Transverse colon (tissue), 4 donors: ENCODE measurements around the gene PPP3R2. TPM values are rescaled to one million over a fixed set of nuclear protein-coding genes. Genes with fewer than 3 reads are reported as not detected.

ENCODE experiments used
- DNase-seq: peaks from one replicate; pipeline ENCODE4 v3.0.0-alpha.2; 2019
- H3K27ac ChIP-seq, 4 donors: fragments of 200-600 bp; sonication (generic); 2 replicates each; pipeline ENCODE4 v1.5.1; 2016 to 2018; ENCODE audit warnings: inconsistent platforms in 4 of 4
- H3K27me3 ChIP-seq: fragments of 200-600 bp; sonication (generic); 2 replicates; pipeline ENCODE4 v1.5.1; 2017; ENCODE audit warnings: inconsistent platforms
- H3K36me3 ChIP-seq, 4 donors: fragments of 200-600 bp; sonication (generic); 2 replicates each; pipeline ENCODE4 v1.5.1; 2017 to 2019; ENCODE audit warnings: inconsistent platforms in 4 of 4
- H3K4me1 ChIP-seq, 4 donors: fragments of 200-600 bp; sonication (generic); 2 replicates each; pipeline ENCODE4 v1.5.1; 2017 to 2020; ENCODE audit warnings: inconsistent platforms in 4 of 4
- H3K4me3 ChIP-seq, 4 donors: fragments of 200-600 bp; sonication (generic); 1 replicate in 1 of 4; 2 replicates in 3 of 4; pipeline versions ENCODE4 v1.5.1 to v1.6.1; 2017 to 2019; ENCODE audit warnings: inconsistent platforms in 4 of 4
- H3K9me3 ChIP-seq, 2 donors: fragments of 200-600 bp; sonication (generic); 2 replicates each; pipeline ENCODE4 v1.5.1; 2017 to 2019; ENCODE audit warnings: inconsistent platforms in 2 of 2
- EP300 ChIP-seq: sonication (generic); formaldehyde crosslinking; IDR thresholded peaks from one replicate; pipeline ENCODE4 v1.6.1; 2017; ENCODE audit warnings: antibody characterized with exemption, low read depth
- POLR2A ChIP-seq: fragments of 450-650 bp; IDR thresholded peaks from one replicate; pipeline ENCODE4 v1.6.1; 2016; ENCODE audit warnings: antibody characterized with exemption, mild to moderate bottlenecking, moderate library complexity
- POLR2AphosphoS5 ChIP-seq, 3 donors: sonication (generic); formaldehyde crosslinking; IDR thresholded peaks; one replicate each; pipeline ENCODE4 v1.6.1; 2016; ENCODE audit warnings: antibody characterized with exemption in 3 of 3
- WGBS, 2 donors: methylation state at CpG; one replicate each; pipeline ENCODE4 v1.1.5; 2018; ENCODE audit warnings: low coverage in 1 of 2; 5-methylcytosine and 5-hydroxymethylcytosine counted together
- in situ Hi-C, 4 donors: fragments of 200-750 bp; cut with MboI; loops; one replicate each; pipeline versions ENCODE4 v1.15.0 to v1.15.1; 2017; ENCODE audit warnings: low sequenced_read_pairs in 3 of 4, low pct_ligation_motif_present in 1 of 4, low pct_unique_long_range_greater_than_20kb in 1 of 4
- intact Hi-C: fragments of 100-400 bp; cut with DNase I; formaldehyde crosslinking; loops from one replicate; pipeline ENCODE4 v1.15.1; 2023; ENCODE audit warnings: low total_unique reads
- total RNA-seq, 4 donors: library from RNA; depleted of rRNA; stranded (reverse); fragments of >200 nt; gene quantifications; one replicate each; pipeline ENCODE4 v1.1.0, GENCODE V29; 2016
- TF ChIP-seq, protein P1 (sequence below), 5 experiments: fragments of 200-600 bp in 3 of 5; fragments of 450-650 bp in 2 of 5; sonication (generic) in 3 of 5; IDR thresholded peaks; 1 replicate in 2 of 5; 2 replicates in 3 of 5; pipeline ENCODE4 v1.5.1; 2016 to 2017; ENCODE audit warnings: antibody characterized with exemption in 5 of 5, inconsistent platforms in 3 of 5, mild to moderate bottlenecking in 2 of 5, moderate library complexity in 1 of 5

Gene PPP3R2
- total RNA-seq, 4 donors from 2014 or later, result not detected

DNA sequence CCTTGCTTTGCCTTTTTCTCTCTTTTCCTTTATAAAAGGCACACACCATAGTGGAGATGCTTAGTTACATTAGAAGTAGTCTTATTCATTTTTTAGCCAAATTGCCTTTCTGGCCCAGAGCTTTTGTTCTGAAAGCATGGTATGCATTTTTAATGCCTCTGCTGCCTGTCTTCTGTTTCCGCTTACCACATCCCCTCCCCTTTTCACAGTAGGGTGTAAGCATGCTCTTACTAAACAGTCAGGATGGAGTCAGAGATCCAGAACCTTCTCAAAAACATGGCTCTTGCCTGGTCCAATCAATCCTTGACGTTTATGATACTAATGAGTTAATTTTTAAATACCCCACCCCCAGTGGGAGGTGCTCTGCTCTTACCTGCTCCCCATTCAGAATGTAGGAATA is 22.5 kb downstream of the PPP3R2 start:
- no peaks in the 10 kb centered on the region for H3K27me3 ChIP-seq
- no peaks in the 10 kb centered on the region for H3K36me3 ChIP-seq
- no peaks in the 10 kb centered on the region for H3K9me3 ChIP-seq
- DNase-seq, result no peak
- WGBS, 2 donors, result 40 to 81% methylated on average over 2 of the region's 2 CpGs
- no peaks in the 10 kb centered on the region for H3K4me1 ChIP-seq
- intact Hi-C loops (no loop called here), in situ Hi-C loops (no loop called here)
- TF ChIP-seq, protein P1, sequence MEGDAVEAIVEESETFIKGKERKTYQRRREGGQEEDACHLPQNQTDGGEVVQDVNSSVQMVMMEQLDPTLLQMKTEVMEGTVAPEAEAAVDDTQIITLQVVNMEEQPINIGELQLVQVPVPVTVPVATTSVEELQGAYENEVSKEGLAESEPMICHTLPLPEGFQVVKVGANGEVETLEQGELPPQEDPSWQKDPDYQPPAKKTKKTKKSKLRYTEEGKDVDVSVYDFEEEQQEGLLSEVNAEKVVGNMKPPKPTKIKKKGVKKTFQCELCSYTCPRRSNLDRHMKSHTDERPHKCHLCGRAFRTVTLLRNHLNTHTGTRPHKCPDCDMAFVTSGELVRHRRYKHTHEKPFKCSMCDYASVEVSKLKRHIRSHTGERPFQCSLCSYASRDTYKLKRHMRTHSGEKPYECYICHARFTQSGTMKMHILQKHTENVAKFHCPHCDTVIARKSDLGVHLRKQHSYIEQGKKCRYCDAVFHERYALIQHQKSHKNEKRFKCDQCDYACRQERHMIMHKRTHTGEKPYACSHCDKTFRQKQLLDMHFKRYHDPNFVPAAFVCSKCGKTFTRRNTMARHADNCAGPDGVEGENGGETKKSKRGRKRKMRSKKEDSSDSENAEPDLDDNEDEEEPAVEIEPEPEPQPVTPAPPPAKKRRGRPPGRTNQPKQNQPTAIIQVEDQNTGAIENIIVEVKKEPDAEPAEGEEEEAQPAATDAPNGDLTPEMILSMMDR (IDR thresholded peaks at IDR 0.05), result no peak
- no peak for TF ChIP-seq POLR2A
- H3K27ac ChIP-seq, result no peak overlapping the region
- no peak overlapping the region for H3K4me3 ChIP-seq

DNA sequence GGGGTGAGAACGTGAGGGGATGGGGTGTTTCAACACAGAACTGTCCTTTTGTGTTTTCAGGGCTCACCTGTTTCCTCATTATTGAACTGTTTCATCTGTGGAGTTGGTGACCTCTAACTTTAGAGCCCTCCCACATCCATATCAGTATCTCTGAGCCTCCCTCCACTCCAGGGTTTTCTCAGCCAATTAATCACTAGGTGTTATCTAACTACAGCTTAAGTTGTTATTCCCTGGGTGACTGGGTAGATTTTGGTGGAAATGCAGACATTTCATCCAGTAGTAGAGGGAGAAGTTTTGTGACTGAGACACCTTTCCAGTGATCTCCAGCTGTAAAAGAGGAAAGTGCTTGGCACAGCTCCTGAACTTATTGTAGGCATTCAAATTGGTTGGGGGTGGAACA is 23.7 kb downstream of the PPP3R2 start:
- no peaks in the 10 kb centered on the region for H3K36me3 ChIP-seq
- in situ Hi-C loops, result no loop called here
- no peak for DNase-seq
- no peaks in the 10 kb centered on the region for H3K4me1 ChIP-seq
- WGBS, 2 donors, result 84 to 88% methylated on average over 1 of the region's 1 CpG
- H3K4me3 ChIP-seq, result no peak overlapping the region
- H3K27ac ChIP-seq, result no peak overlapping the region
- no peaks in the 10 kb centered on the region for H3K9me3 ChIP-seq
- no peaks in the 10 kb centered on the region for H3K27me3 ChIP-seq
- intact Hi-C loops, result no loop called here
- TF ChIP-seq, protein P1 (IDR thresholded peaks at IDR 0.05), result no peak
- no peak for TF ChIP-seq POLR2A
- no peak for TF ChIP-seq POLR2AphosphoS5 (IDR thresholded peaks at IDR 0.05)
- no peak for TF ChIP-seq EP300

DNA sequence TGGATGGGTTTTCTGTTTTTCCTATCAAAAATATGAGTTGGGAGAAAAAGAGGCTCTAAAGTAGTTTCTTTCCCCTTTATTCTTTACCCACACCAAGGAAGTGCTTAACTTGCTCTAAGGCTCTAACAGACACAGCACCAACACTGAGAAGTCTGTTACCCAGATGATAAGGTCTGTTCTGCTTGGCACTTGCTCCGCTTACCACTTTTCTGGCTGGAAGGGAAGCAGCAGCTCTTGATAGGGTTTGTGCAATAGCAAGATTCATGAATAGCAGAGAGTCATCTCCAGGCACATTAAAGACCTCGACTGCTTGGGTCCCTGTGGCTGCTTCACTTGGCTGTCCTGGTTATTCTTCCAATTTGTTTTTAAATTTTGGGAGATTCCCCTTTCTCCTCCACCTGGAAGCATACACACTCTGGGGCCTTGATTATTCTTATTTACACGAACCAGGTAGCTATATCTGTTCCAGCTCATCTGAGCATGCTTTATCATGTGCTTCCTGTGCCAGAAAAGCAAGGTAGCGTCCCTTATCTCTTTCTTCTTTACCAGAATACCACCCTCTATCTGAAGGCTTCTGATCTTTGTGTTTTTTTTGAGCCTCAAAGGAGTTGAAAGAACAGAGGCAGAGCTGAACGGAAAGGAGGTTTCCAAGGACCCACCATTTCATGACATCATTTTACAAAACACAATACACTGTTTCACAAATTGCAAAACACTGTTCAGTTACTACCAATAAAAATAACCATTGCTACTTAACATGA is 24.8 kb downstream of the PPP3R2 start:
- no peak overlapping the region for H3K27ac ChIP-seq
- no peak for DNase-seq
- no peaks in the 10 kb centered on the region for H3K4me1 ChIP-seq
- no peak overlapping the region for H3K4me3 ChIP-seq
- H3K36me3 ChIP-seq, result peaks cover 0 to 11% (median 4%) of the 10 kb centered on the region in 4 donors
- H3K9me3 ChIP-seq, result no peaks in the 10 kb centered on the region
- no peak for TF ChIP-seq EP300
- no peak for TF ChIP-seq POLR2AphosphoS5 (IDR thresholded peaks at IDR 0.05)
- TF ChIP-seq, protein P1 (IDR thresholded peaks at IDR 0.05), result no peak
- TF ChIP-seq POLR2A, result no peak
- intact Hi-C loops (no loop called here), in situ Hi-C loops (no loop called here)
- no peaks in the 10 kb centered on the region for H3K27me3 ChIP-seq
- 81 to 88% methylated on average over 4 to 5 of the region's 5 CpGs for WGBS, 2 donors

DNA sequence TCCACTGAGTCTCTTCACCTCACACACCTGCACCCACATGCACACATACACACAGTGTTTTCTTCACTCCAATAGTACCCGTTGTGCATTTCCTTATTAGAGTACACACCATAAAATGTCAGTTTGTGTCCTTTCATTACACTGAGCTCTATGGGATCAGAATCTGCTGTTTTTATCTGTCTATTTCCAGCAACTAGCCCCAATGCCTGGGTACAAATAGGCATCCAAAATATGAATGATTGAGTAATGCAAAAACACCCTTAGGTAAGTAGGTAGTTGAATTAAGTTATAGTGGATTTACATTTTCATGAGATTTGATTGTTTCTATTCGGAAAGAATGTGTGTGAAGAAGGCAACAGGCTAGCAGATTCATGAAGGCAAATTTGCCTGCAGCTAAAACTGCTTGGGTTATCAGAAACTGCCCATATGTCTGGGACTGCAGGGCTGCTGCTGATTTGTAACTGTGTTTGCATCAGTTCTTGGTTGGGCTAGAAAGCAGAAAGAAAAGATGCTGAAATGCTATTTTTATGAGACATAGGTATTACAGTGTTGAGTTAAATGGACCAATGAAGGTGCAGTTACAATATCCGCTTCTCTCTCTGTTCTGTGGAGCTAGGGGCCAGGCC is 26.9 kb downstream of the PPP3R2 start:
- Histone ChIP-seq H3K36me3 (peaks cover 0 to 24% (median 12%) of the 10 kb centered on the region in 4 donors), H3K27me3 (no peaks in the 10 kb centered on the region), H3K4me3 (no peak overlapping the region), H3K9me3 (no peaks in the 10 kb centered on the region), H3K4me1 (no peaks in the 10 kb centered on the region), H3K27ac (no peak overlapping the region)
- TF ChIP-seq, protein P1 (IDR thresholded peaks at IDR 0.05), result no peak
- TF ChIP-seq POLR2AphosphoS5 (IDR thresholded peaks at IDR 0.05) (no peak), EP300 (no peak), POLR2A (no peak)
- WGBS, 2 donors, result 76 to 77% methylated on average over 3 of the region's 3 CpGs
- no peak for DNase-seq
- in situ Hi-C loops (no loop called here), intact Hi-C loops (no loop called here)
